GM18498 (cell line): ENCODE measurements around the gene SELENON.

Experiments used
- ATAC-seq: cut with Tn5 transposase; IDR thresholded peaks from one replicate; pipeline ENCODE4 v1.9.1; 2021; ENCODE audit warnings: mild to moderate bottlenecking, moderate library complexity; ENCODE audit not compliant: unreplicated experiment

SELENON gene

DNA sequence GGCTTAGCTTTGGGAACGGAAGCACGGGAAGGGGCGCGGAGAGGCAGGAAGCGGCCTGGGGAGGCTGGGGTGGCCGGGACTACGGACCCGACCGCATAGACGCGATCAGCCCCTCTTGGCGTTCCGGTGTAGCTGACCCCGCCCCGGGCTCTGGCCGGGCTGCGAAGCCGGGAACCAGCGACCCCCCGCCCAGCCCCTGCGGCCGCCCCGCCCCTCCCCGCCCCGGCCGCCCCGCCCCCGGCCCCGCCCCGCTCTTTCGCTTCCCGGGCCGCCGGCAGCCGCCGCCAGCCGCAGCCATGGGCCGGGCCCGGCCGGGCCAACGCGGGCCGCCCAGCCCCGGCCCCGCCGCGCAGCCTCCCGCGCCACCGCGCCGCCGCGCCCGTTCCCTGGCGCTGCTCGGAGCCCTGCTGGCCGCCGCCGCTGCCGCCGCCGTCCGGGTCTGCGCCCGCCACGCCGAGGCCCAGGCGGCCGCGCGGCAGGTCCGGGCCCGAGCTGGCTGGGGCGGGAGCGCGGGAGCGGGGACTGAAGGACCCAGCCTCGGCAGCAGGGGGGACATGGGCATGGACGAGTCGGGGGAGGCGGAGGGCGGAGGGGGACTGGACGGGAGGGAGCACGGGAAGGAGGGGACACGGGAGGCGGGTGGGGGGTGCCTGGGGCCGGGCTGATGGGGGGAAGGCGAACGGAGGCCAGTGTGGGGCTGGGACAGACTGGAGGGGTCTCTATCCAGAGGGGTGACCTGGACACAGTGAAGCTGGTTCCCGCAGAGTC is at the start of gene SELENON:
SELENON (plus strand) TSS at position 259 of the 768 bp plus-strand sequence; CDS start at position 297, 38 bp downstream.
- no peak for ATAC-seq

DNA sequence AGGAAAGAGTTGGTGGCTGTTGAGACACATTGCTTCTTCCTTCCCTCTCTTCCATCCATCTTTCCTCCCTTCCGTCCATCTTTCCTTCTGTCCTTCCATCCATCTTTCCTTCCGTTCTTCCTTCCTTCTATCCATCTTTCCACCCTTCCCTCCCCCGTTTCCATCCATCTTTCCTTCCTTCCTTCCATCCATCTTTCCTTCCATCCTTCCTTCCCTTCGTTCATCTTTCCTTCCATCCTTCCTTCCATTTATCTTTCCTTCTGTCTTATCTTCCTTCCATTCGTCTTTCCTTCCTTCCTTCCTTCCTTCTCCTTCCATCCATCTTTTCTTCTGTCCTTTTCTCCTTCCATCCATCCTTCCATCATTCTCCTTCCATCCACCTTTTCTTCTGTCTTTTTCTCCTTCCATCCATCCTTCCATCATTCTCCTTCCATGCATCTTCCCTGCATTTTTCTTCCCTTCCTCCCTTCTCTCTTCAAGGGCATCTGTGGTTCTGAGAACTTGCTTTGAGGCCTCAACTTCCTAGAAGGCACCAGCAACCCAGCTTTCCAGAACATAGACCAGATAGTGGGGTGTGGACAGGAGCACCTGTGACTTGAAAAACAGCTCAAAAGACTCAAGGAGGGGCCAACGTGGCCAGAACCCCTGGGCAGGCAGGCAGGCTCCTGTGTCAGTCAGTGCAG is 48.9 kb upstream of the SELENON start:
- no peak for ATAC-seq

DNA sequence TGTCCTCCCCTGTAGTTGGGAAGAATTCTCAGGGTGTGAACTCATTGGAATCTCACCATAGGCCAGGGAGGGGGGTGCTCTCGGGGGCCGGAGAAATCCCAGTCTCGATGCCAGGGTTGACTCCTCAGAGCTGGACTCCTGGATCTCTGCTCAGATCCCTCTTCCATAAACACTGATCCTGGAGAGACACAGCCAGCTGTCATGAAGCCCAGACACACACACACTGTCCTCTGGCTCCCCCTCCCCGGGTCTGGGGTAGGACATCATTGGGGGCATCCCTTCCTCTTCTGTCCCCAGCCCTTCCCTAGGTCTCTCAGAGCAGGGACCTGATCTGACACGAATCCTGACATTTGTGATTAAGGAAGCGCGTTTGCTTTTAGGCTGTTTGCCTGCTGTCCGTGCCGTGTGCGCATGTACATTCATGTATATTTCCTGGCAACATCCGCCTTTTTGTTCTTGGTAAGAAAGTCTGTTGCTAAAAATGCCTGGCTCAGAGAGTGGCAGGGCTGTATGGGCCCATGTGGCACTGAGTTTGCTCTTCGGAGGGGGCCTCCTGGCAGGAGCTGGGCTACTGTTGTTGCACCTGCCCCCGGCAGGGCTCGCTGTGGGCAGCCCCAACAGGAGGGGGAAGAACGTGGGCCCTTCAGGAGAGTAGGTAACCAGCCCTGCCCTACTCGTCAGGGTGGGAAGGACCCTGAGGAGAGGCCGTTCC is 45.4 kb upstream of the SELENON start:
- no peak for ATAC-seq

DNA sequence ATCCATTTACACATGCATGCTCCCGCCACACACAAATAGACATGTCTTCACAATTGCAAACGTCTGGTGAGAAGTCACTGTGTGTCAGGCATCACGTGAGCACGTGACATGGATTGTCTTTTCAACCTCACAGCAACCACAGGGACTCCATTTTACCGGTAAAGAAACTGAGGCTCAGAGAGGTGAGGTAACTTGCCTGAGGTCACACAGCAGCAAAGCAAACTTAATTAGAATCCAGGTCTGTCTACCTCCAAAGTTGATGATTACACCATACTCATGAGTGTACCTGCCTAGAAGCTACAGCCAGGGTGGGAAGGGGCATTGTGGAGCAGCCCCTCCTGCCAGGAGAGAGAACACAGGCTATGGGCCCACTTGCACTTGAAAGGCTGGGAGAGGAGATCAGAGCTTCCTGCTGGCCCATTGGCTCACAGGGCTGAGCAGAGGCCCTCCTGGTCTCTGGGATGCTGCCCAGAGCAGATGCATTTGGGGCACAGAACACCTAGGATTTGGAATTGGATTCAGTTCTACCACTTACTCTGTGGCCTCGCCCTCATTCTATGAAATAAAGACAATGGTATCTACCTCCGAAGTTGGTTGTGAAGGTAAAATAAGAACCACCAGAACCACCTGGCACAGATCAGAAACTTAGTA is 44.4 kb upstream of the SELENON start:
- no peak for ATAC-seq

GRCh38 chr1:25756215-25756614 is 43.8 kb upstream of the SELENON start:
- no peak for ATAC-seq

DNA sequence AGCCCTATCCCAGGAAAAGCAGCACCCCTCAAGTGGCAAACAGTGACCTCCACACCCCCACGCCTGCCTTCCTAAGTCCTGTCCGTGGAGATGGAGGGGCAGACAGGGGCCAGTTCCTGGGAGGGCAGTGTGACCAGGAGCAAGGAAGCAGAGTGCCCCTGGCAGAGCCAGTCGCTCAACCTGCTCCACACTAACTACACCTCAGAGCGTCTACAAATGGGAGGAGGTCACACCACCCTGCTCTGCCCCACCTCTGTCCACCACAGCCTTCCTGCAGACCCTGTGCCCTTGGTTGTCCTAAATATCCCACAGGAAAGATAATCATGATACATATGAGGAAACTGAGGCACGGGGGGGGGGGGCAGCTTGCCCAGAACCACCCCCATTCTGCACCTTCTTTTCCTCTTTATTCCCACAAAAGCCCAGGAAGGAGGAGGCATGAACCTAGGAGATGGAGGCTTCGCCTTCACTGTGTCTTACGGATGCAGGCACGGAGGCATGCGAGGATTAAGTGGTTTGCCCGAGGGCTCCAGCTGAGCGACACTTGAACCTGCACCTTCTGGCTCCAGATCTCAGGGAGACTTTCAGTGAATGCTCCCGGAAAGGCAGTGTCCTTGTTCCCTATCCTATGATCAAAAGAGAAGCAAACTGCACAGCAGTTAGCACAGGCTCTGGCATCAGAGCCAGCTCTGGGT is 42.7 kb upstream of the SELENON start:
- ATAC-seq, result no peak

DNA sequence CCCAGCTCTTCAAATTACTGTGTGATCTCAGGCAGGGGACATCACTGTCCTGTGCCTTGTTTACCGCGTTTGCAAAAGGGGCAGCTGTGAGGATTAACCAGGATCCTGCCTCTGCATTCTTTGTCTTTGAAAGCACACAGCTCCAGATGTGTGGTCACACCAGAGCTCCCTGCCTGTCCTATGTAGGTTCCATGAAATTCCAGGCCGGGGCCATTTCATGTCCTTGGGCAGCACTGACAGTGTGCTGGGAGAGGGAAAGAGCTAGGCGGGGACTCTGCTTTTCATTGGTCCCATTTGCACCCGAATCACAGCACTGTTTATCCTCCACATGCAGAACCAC is 42.2 kb upstream of the SELENON start:
- no peak for ATAC-seq

DNA sequence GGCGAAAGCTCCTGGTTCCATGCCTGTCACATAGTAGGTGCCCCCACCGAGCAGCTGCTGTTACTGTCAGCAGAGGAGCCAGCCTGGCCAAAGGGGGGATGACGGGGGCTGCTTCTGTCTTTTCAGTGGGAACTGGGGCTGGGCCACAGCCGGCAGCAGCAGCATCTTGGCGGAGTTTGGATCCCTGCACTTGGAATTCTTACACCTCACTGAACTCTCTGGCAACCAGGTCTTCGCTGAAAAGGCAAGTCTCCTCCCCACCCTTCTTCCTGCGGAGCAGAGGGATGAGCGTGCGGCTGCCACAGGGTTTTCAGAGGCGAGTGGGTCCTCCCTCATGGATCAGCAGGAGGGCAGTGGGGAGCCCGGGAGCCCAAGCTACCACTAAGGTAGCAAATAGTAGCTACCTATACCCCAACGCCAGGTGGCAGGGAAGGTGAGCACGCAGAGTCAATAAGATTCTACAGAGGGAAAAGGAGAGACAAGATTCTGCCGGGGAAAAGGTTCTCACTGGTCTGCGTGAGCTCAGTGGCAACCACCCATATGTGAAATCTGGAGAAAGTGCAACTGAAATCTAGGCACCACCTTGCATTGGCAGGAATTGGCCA is 41.4 kb upstream of the SELENON start:
- no peak for ATAC-seq

DNA sequence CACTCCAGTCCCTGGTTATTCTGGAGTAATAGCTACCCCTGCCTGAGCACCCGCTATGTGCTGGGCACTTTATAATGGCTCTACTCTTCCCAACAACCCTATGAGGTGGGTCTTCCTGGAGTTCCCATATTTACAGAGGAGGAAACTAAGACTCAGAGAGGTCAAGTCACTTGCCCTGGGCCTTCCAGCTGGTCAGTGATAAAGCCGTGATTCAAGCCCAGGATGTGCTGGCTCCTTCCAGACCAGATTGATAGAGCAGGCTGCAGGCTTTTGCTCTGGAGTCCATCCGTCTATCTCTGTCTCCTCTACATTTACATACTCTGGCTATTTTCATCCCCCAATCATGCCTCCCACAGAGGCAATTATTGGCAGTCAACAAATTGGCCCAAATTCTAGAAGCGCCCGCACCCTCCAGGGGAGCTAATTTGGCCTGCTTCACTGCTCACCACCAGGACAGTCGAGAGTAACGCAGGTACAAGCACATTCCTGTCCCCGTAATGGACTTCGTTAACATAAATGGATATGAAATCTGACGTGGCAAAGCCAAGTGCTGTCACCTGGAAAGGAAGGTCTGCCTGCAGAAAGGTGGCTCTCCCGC is 39.8 kb upstream of the SELENON start:
- no peak for ATAC-seq

GRCh38 chr1:25760871-25761270 is 39.1 kb upstream of the SELENON start:
- no peak for ATAC-seq

DNA sequence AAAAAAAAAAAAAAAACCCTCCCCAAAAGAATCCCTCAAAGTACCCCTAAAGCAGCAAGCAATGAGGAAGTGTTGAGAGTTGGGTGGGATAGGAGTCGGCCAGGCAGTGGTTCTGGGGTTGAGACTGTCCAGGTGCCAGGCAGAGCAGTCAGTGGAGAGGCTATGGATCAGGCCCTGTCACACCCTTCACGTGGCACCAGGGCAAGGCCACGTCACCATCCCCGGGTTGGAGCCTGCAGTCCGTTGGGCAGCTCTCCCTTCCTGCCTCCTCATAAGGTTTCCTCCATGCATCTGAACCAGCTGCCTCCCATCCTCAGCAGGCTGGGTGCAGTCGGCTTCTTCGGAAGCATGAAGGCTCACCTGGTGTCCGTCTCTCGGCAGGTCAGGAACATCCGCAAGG is 36.5 kb upstream of the SELENON start:
- no peak for ATAC-seq

- ATAC-seq, result no peak
Observed at GRCh38 chr1:25765136-25765922, 34.7 kb upstream of the SELENON start.

DNA sequence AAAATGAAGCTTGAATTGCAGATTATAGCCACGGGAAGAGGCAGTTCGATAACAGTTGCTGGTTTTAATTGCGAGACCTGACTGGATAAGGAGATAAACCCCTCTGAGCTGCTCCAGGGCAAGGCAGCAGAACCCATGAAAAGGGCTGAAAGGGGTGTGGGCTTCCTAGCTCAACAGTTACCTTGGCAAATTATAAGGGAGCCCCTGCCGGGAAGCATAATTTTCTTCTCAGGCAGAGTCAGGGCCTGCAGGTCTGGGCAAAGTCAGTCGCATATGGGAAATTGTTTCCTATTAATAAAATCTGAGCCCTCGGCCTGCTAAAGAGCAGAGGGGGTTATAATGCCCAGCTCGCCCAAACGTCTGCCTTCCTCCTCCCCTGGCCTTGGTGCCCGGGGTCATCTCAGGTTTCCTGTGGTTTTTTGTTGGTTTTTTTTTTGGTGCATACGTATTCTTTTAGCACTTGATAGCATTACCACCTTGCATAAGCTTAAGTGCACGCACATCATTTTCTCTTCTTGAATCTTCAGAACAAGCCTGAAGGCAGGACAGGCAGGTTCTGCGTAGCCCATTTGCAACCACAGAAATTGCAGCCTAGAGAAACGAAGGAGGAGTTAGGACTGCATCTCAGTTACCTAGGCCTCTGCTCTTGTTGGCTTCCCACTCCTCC is 33.9 kb upstream of the SELENON start:
- ATAC-seq, result no peak

DNA sequence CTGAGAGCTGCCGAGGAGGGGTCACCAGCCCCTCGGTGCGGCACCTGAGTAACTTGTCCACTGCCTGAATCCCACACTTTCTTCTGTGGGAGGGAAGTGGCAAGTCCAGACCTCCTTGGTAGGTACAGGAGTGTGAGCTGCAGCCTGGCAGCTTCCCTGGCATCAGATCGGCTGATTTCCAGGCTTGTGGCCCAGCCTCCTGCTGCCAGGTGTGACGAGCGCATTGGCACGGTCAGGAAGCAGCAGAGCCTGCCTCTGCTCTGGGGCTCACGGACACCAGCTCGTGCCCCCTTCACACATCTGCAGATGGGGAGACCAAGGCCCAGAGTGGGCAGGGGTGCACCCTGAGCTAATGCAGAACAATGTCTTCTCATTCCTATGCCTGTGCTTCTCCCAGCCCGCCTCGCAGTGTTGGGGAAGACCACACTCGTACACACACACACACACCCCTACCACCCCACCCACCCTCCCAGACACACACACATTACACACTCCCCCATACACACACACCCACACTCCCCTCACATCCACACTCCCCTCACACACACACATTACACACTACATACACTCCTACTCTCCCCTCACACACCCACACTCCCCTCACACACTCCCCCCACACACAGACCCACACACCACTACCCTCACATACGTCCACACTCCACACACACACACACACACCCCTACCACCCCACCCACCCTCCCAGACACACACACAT is 33.1 kb upstream of the SELENON start:
- no peak for ATAC-seq

GRCh38 chr1:25767437-25767770 is 32.6 kb upstream of the SELENON start:
- no peak for ATAC-seq

- ATAC-seq, result no peak
Observed at GRCh38 chr1:25768999-25769398, 31.0 kb upstream of the SELENON start.

DNA sequence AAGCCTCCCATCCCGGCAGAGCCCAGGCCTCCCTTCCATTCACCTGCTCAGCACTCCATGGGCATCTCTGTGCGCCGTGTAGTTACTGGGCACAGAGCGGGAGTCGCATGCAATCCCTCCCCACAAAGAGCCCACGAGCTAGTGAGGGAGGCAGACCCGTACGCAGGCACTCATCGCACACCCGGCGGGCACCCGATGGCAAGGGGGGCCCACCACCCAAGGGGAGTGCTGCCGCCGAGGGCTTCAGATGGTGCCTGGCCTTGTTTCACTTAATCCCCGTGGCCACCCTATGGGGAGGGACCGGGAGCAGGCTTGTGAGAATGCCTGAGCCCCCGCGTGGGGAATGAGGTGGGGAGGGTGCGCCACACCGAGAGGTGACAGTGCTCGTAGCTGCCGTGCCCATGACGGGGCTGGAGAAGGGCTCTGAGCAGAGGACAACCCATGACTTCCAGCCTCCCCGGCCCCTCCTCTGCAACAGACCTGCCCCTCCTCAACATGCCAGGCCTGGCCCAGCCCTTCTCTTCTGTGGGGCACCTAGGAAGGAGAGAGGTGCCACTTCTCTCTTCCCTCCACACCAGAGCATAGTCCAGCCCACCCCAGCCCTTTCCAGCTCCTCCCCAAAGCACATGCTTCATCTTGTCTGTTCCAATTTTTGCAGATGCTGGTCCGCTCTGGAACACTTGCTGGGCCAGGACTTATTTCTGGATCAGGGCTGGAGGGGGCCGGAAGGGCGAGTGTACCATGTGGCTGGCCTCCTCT is 30.2 kb upstream of the SELENON start:
- ATAC-seq, result no peak
